ENCODE results near the gene RBFOX1.

The RBFOX1 gene

GRCh38 chr16:7651803-7652570, 319.3 kb downstream of the RBFOX1 start:
- no peak for TF ChIP-seq CTCF (IDR thresholded peaks at IDR 0.05; ENCODE audit: low read depth, low read length)

GRCh38 chr16:7653746-7654461, 321.3 kb downstream of the RBFOX1 start:
- no peak for DNase-seq (ENCODE audit: low read depth in 2 of 2)
- H3K4me3 ChIP-seq (replicated peaks in 1 of 2; ENCODE audit: low read depth in 2 of 2, low read length in 2 of 2): no peak overlapping the region
- TF ChIP-seq CTCF (IDR thresholded peaks at IDR 0.05; ENCODE audit: low read depth, low read length): no peak

More at GRCh38 chr16:7651803-7652570, 319.3 kb downstream of the RBFOX1 start:
- DNase-seq (ENCODE audit: low read depth in 2 of 2): no peak
- no peak overlapping the region for H3K4me3 ChIP-seq (replicated peaks in 1 of 2; ENCODE audit: low read depth in 2 of 2, low read length in 2 of 2)

DNA sequence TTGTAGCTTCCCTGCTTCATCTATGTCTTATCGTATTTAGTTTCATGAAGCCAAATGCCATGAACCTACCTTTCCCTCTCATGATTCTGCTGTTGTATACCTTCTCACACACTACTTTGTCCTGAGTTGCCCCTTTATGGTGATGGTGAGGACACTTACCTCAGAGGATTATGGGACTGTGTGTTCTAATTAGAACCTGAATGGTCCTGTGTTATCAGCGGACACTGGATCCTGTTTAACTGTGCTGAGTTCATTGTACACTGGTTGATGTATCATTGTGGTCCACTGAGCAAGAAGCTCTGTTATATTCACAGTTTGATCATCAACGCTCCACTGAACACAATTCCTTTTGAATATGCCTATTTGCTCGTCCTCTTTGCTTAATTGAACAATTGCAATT, 343.0 kb downstream of the RBFOX1 start:
- no peak for TF ChIP-seq CTCF (IDR thresholded peaks at IDR 0.05; ENCODE audit: low read depth, low read length)
- H3K4me3 ChIP-seq (replicated peaks in 1 of 2; ENCODE audit: low read depth in 2 of 2, low read length in 2 of 2): no peak overlapping the region
- no peak for DNase-seq (ENCODE audit: low read depth in 2 of 2)

GRCh38 chr16:7680296-7680695, 347.7 kb downstream of the RBFOX1 start:
- H3K4me3 ChIP-seq (replicated peaks in 1 of 2; ENCODE audit: low read depth in 2 of 2, low read length in 2 of 2): no peak overlapping the region
- no peak for DNase-seq (ENCODE audit: low read depth in 2 of 2)
- TF ChIP-seq CTCF (IDR thresholded peaks at IDR 0.05; ENCODE audit: low read depth, low read length): no peak

DNA sequence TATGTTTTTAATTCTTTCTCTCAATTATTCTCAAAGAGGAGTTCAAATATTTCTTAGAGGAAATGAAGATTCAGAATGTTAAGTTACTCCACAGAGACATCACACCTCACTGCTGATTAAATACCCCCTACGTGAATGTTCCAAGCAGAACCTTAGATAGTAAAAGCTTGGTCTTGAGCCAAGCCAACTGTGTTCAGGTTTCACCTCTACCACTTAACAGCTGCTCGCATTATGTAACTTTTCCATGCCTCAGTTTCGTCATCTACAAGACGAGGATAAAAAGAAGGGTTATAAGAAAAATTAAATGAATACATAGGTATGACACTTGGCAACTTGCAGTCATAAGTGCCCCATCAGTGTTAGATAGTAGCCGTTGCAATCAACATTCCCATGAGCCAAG, 356.2 kb downstream of the RBFOX1 start:
- DNase-seq (ENCODE audit: low read depth in 2 of 2): no peak
- H3K4me3 ChIP-seq (replicated peaks in 1 of 2; ENCODE audit: low read depth in 2 of 2, low read length in 2 of 2): no peak overlapping the region
- no peak for TF ChIP-seq CTCF (IDR thresholded peaks at IDR 0.05; ENCODE audit: low read depth, low read length)

DNA sequence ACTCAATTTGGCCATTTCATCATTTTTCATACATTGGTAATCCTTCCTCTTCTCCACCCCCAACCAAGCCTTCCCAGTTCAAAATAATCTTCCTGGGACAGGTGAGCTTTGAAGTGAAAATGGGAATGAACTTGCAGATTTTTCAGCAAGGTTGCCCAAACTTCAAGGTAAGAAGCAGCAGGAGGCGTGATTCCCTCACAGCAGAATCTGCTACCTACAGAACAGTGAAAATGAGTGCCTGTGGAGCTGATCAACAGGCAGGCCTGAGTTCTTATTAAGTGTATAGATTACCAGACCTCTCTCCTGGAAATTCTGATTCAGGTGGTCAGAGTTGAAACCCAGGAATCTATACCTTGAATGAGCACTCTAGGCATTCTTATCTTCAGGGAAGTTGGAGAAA, 356.6 kb downstream of the RBFOX1 start:
- H3K4me3 ChIP-seq (replicated peaks in 1 of 2; ENCODE audit: low read depth in 2 of 2, low read length in 2 of 2): no peak overlapping the region
- no peak for DNase-seq (ENCODE audit: low read depth in 2 of 2)
- TF ChIP-seq CTCF (IDR thresholded peaks at IDR 0.05; ENCODE audit: low read depth, low read length): no peak
